ENCODE measurements around the gene KCNJ9. TPM values are rescaled to one million over a fixed set of nuclear protein-coding genes. Genes with fewer than 3 reads are reported as not detected.

Gene KCNJ9
- polyA plus RNA-seq, 3 donors, result not detected

DNA sequence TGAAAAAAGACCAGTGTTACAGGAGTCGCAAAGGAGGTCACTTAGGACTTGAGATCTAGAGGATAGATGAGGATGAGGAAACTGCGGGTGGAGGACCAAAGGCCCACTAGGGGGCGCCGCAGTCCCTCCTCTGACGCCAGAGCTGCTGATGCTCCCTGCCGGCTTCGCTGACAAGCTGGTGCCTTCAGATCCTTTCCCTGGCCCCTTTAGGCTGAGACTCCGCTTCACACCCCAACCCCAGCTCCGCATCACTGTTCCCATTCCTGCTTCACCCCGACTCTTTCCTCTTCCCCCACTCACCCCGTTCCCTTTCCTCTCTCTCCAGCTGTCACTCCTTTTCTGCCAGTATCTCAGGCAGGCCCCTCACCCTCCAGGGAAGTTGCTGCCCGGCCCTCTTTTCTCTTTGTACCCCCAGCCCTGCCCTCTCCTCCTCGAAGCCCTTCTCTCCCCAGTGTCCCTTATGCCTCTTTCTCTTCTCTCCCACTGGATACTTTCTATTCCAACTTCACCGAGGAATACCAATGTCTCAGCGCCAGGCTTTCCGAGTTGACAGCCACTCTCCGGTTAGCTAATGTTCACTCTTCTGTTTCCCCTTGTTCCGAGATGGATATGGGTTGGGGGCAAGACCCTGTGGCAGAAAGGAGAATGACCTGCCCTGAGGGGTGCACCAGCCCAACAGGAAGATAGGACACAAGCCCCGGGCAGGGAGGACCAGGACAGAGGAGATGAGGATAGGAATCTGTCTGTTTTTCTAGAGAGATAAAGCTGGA, 4.5 kb downstream of the KCNJ9 start:
- peaks cover 17 to 40% of the 10 kb centered on the region in 2 donors for H3K27me3 ChIP-seq (ENCODE audit: control insufficient read depth in 2 of 2, insufficient read depth in 2 of 2, low read length in 2 of 2)
- intact Hi-C loops (cut with micrococcal nuclease), result loop anchor here in 1 of 2 donors (5.0 kb wide), 3 partner anchors 149 to 206 kb away; no protein-coding TSS in a partner anchor
- no peak overlapping the region for H3K4me3 ChIP-seq (replicated peaks in 1 of 3; ENCODE audit: low read depth in 2 of 3, low read length in 3 of 3)
- H2AFZ ChIP-seq (ENCODE audit: insufficient read depth, low read depth, low read length, poor library complexity, severe bottlenecking), result no peak overlapping the region
- peaks cover 0 to 9% (median 0%) of the 10 kb centered on the region in 7 donors for H3K9me3 Mint-ChIP-seq
- H3K27ac Mint-ChIP-seq, result peak overlapping the region in 1 of 7 donors; percentile 37
- H3K9me3 ChIP-seq (replicated peaks in 1 of 2; ENCODE audit: control insufficient read depth in 1 of 2, insufficient read depth in 1 of 2, low read length in 2 of 2), result no peaks in the 10 kb centered on the region
- H3K36me3 Mint-ChIP-seq, result peaks cover 4 to 19% of the 10 kb centered on the region in 2 donors
- peaks cover 26 to 49% (median 42%) of the 10 kb centered on the region in 3 donors for H3K27me3 Mint-ChIP-seq (ENCODE audit: low read depth in 3 of 3)
- H3K4me1 ChIP-seq (ENCODE audit: control insufficient read depth in 1 of 2, insufficient read depth in 2 of 2, low read length in 2 of 2), result peaks cover 3 to 11% of the 10 kb centered on the region in 2 donors
- DNase-seq, result peak; percentile 64 to 77 (median 75)
- no peak overlapping the region for H3K27ac ChIP-seq (ENCODE audit: low read depth in 1 of 2, low read length in 2 of 2)
- peak; percentile 90 for TF ChIP-seq CTCF (IDR thresholded peaks at IDR 0.05)
- peaks cover 0 to 9% of the 10 kb centered on the region in 2 donors for H3K36me3 ChIP-seq (replicated peaks in 1 of 2; ENCODE audit: control insufficient read depth in 1 of 2, insufficient read depth in 2 of 2, low read length in 2 of 2)
- peaks cover 16% of the 10 kb centered on the region for H3K4me1 Mint-ChIP-seq
- no peak overlapping the region for H3K4me2 ChIP-seq (replicated peaks; ENCODE audit: extremely low read depth, low read length, poor library complexity, severe bottlenecking)
- no peaks in the 10 kb centered on the region for H3K79me2 ChIP-seq (ENCODE audit: insufficient read depth, low read length)
- H3K9ac ChIP-seq (ENCODE audit: insufficient read depth, low read length, poor library complexity, severe bottlenecking), result no peak overlapping the region
- H4K20me1 ChIP-seq (ENCODE audit: insufficient read depth, low read length), result no peaks in the 10 kb centered on the region
- WGBS (ENCODE audit: insufficient coverage), result 60% methylated on average over 17 of the region's 19 CpGs
- no peak overlapping the region for H3K4me3 Mint-ChIP-seq

DNA sequence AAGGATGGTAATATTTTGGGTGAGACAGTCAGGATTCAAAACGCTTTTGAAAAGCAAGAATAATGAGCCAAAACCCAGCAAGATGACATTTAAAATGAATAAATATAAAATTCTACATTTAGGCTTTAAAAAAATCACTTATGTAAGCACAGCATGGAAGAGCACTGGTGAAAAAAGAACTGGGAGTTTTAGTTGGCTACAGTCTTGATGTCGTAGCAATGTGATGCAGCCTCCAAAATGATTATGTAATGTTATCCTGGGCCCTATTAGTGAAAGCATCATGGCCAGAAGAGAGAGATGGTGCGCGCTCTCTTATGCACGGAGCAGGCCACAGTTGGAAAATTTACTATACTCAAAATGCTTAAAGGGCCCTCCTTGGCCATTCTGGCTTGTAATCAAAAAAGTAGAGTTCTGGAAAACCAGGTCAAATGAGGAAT, 5.1 kb downstream of the KCNJ9 start:
- no peak overlapping the region for H3K27ac ChIP-seq (ENCODE audit: low read depth in 1 of 2, low read length in 2 of 2)
- Mint-ChIP-seq H3K9me3 (peaks cover 0 to 9% (median 0%) of the 10 kb centered on the region in 7 donors), H3K4me1 (peaks cover 12% of the 10 kb centered on the region), H3K27me3 (ENCODE audit: low read depth in 3 of 3) (peaks cover 21 to 43% (median 37%) of the 10 kb centered on the region in 3 donors), H3K27ac (no peak overlapping the region), H3K36me3 (peaks cover 7 to 21% of the 10 kb centered on the region in 2 donors), H3K4me3 (no peak overlapping the region)
- H3K27me3 ChIP-seq (ENCODE audit: control insufficient read depth in 2 of 2, insufficient read depth in 2 of 2, low read length in 2 of 2), result peaks cover 16 to 35% of the 10 kb centered on the region in 2 donors
- H3K4me3 ChIP-seq (replicated peaks in 1 of 3; ENCODE audit: low read depth in 2 of 3, low read length in 3 of 3), result no peak overlapping the region
- H3K79me2 ChIP-seq (ENCODE audit: insufficient read depth, low read length), result no peaks in the 10 kb centered on the region
- no peak overlapping the region for H3K4me2 ChIP-seq (replicated peaks; ENCODE audit: extremely low read depth, low read length, poor library complexity, severe bottlenecking)
- H2AFZ ChIP-seq (ENCODE audit: insufficient read depth, low read depth, low read length, poor library complexity, severe bottlenecking), result no peak overlapping the region
- no peak for TF ChIP-seq CTCF (IDR thresholded peaks at IDR 0.05)
- WGBS (ENCODE audit: insufficient coverage), result no CpG with 5 or more reads among the region's 5 CpGs
- H3K4me1 ChIP-seq (ENCODE audit: control insufficient read depth in 1 of 2, insufficient read depth in 2 of 2, low read length in 2 of 2), result peaks cover 3 to 11% of the 10 kb centered on the region in 2 donors
- no peak for DNase-seq
- intact Hi-C loops (cut with micrococcal nuclease), result loop anchor here in 1 of 2 donors (5.0 kb wide), 3 partner anchors 149 to 206 kb away; no protein-coding TSS in a partner anchor
- no peaks in the 10 kb centered on the region for H4K20me1 ChIP-seq (ENCODE audit: insufficient read depth, low read length)
- no peak overlapping the region for H3K9ac ChIP-seq (ENCODE audit: insufficient read depth, low read length, poor library complexity, severe bottlenecking)
- no peaks in the 10 kb centered on the region for H3K9me3 ChIP-seq (replicated peaks in 1 of 2; ENCODE audit: control insufficient read depth in 1 of 2, insufficient read depth in 1 of 2, low read length in 2 of 2)
- H3K36me3 ChIP-seq (replicated peaks in 1 of 2; ENCODE audit: control insufficient read depth in 1 of 2, insufficient read depth in 2 of 2, low read length in 2 of 2), result peaks cover 3 to 15% of the 10 kb centered on the region in 2 donors

All from CD14-positive monocyte (primary cell).